ENCODE measurements around the gene ITGBL1. TPM values are rescaled to one million over a fixed set of nuclear protein-coding genes. Genes with fewer than 3 reads are reported as not detected.

The ITGBL1 gene
- polyA plus RNA-seq, 3 donors, result not detected

GRCh38 chr13:101433895-101434294, 18.6 kb upstream of the ITGBL1 start:
- H3K4me3 ChIP-seq (replicated peaks in 1 of 3; ENCODE audit: low read depth in 2 of 3, low read length in 3 of 3), result no peak overlapping the region
- no peak overlapping the region for H3K9ac ChIP-seq (ENCODE audit: insufficient read depth, low read length, poor library complexity, severe bottlenecking)
- H3K36me3 ChIP-seq (replicated peaks in 1 of 2; ENCODE audit: control insufficient read depth in 1 of 2, insufficient read depth in 2 of 2, low read length in 2 of 2), result no peaks in the 10 kb centered on the region
- TF ChIP-seq CTCF (IDR thresholded peaks at IDR 0.05), result no peak
- H3K9me3 ChIP-seq (replicated peaks in 1 of 2; ENCODE audit: control insufficient read depth in 1 of 2, insufficient read depth in 1 of 2, low read length in 2 of 2), result no peaks in the 10 kb centered on the region
- intact Hi-C loops (cut with micrococcal nuclease), result no loop called here
- Mint-ChIP-seq H3K4me1 (no peaks in the 10 kb centered on the region), H3K27me3 (ENCODE audit: low read depth in 3 of 3) (no peaks in the 10 kb centered on the region), H3K4me3 (no peak overlapping the region), H3K9me3 (peaks cover 0 to 2% (median 0%) of the 10 kb centered on the region in 7 donors), H3K36me3 (no peaks in the 10 kb centered on the region), H3K27ac (no peak overlapping the region)
- H2AFZ ChIP-seq (ENCODE audit: insufficient read depth, low read depth, low read length, poor library complexity, severe bottlenecking), result no peak overlapping the region
- H3K27ac ChIP-seq (ENCODE audit: low read depth in 1 of 2, low read length in 2 of 2), result no peak overlapping the region
- H3K27me3 ChIP-seq (ENCODE audit: control insufficient read depth in 2 of 2, insufficient read depth in 2 of 2, low read length in 2 of 2), result no peaks in the 10 kb centered on the region
- no peak overlapping the region for H3K4me2 ChIP-seq (replicated peaks; ENCODE audit: extremely low read depth, low read length, poor library complexity, severe bottlenecking)
- no peaks in the 10 kb centered on the region for H3K79me2 ChIP-seq (ENCODE audit: insufficient read depth, low read length)
- no peaks in the 10 kb centered on the region for H4K20me1 ChIP-seq (ENCODE audit: insufficient read depth, low read length)
- no peak for DNase-seq
- no peaks in the 10 kb centered on the region for H3K4me1 ChIP-seq (ENCODE audit: control insufficient read depth in 1 of 2, insufficient read depth in 2 of 2, low read length in 2 of 2)

- no peaks in the 10 kb centered on the region for H3K9me3 ChIP-seq (replicated peaks in 1 of 2; ENCODE audit: control insufficient read depth in 1 of 2, insufficient read depth in 1 of 2, low read length in 2 of 2)
- no peak overlapping the region for H3K4me3 ChIP-seq (replicated peaks in 1 of 3; ENCODE audit: low read depth in 2 of 3, low read length in 3 of 3)
- H3K9ac ChIP-seq (ENCODE audit: insufficient read depth, low read length, poor library complexity, severe bottlenecking), result no peak overlapping the region
- no peaks in the 10 kb centered on the region for H3K27me3 ChIP-seq (ENCODE audit: control insufficient read depth in 2 of 2, insufficient read depth in 2 of 2, low read length in 2 of 2)
- H3K27ac ChIP-seq (ENCODE audit: low read depth in 1 of 2, low read length in 2 of 2), result no peak overlapping the region
- H2AFZ ChIP-seq (ENCODE audit: insufficient read depth, low read depth, low read length, poor library complexity, severe bottlenecking), result no peak overlapping the region
- Mint-ChIP-seq H3K4me3 (no peak overlapping the region), H3K27ac (no peak overlapping the region), H3K4me1 (no peaks in the 10 kb centered on the region), H3K27me3 (ENCODE audit: low read depth in 3 of 3) (no peaks in the 10 kb centered on the region), H3K36me3 (no peaks in the 10 kb centered on the region), H3K9me3 (peaks cover 0 to 2% (median 0%) of the 10 kb centered on the region in 7 donors)
- no peak for TF ChIP-seq CTCF (IDR thresholded peaks at IDR 0.05)
- no peaks in the 10 kb centered on the region for H3K79me2 ChIP-seq (ENCODE audit: insufficient read depth, low read length)
- H4K20me1 ChIP-seq (ENCODE audit: insufficient read depth, low read length), result no peaks in the 10 kb centered on the region
- H3K4me2 ChIP-seq (replicated peaks; ENCODE audit: extremely low read depth, low read length, poor library complexity, severe bottlenecking), result no peak overlapping the region
- intact Hi-C loops (cut with micrococcal nuclease), result no loop called here
- H3K4me1 ChIP-seq (ENCODE audit: control insufficient read depth in 1 of 2, insufficient read depth in 2 of 2, low read length in 2 of 2), result no peaks in the 10 kb centered on the region
- no peaks in the 10 kb centered on the region for H3K36me3 ChIP-seq (replicated peaks in 1 of 2; ENCODE audit: control insufficient read depth in 1 of 2, insufficient read depth in 2 of 2, low read length in 2 of 2)
- 100% methylated on average over 1 of the region's 3 CpGs for WGBS (ENCODE audit: insufficient coverage)
- DNase-seq, result no peak
Observed at GRCh38 chr13:101434486-101434885, 18.0 kb upstream of the ITGBL1 start.

Measured in CD14-positive monocyte (primary cell).